Astrocyte (in vitro differentiated cells and primary cell): ENCODE results near the gene GCSAM. TPM values are rescaled to one million over a fixed set of nuclear protein-coding genes. Genes with fewer than 3 reads are reported as not detected.

ENCODE experiments used
- DNase-seq: peaks from one replicate; pipeline ENCODE4 v3.0.0-alpha.2; 2010; ENCODE audit warnings: low read depth
- FAIRE-seq: peaks from 2 replicates; lab custom pipeline; 2011; peaks lifted over from hg19 to GRCh38; lab: Jason Lieb, UNC
- H2AFZ ChIP-seq: 2 replicates; pipeline ENCODE4 v1.6.0; 2012; ENCODE audit warnings: low read depth, low read length, inconsistent platforms
- H3K27ac ChIP-seq: 2 replicates; pipeline ENCODE4 v1.5.1; 2011; ENCODE audit warnings: low read depth, low read length, inconsistent platforms
- H3K27me3 ChIP-seq: 2 replicates; pipeline ENCODE4 v1.6.0; 2011; ENCODE audit warnings: low read length, inconsistent platforms; ENCODE audit not compliant: insufficient read depth
- H3K36me3 ChIP-seq: 2 replicates; pipeline ENCODE4 v1.5.1; 2011; ENCODE audit warnings: low read length, inconsistent platforms; ENCODE audit not compliant: insufficient read depth
- H3K4me1 ChIP-seq: 2 replicates; pipeline ENCODE4 v1.5.1; 2011; ENCODE audit warnings: low read length, inconsistent platforms; ENCODE audit not compliant: insufficient read depth
- H3K4me2 ChIP-seq: 2 replicates; pipeline ENCODE4 v1.6.0; 2012; ENCODE audit warnings: low read length, inconsistent platforms
- H3K4me3 ChIP-seq: 2 replicates; pipeline ENCODE4 v1.5.1; 2011; ENCODE audit warnings: low read depth, mild to moderate bottlenecking, low read length, inconsistent platforms; ENCODE audit not compliant: insufficient read depth
- H3K79me2 ChIP-seq: 2 replicates; pipeline ENCODE4 v1.6.0; 2012; ENCODE audit warnings: mild to moderate bottlenecking, low read length, inconsistent platforms; ENCODE audit not compliant: insufficient read depth
- H3K9ac ChIP-seq: 2 replicates; pipeline ENCODE4 v1.6.0; 2012; ENCODE audit warnings: mild to moderate bottlenecking, low read length, inconsistent platforms
- H3K9me3 ChIP-seq: 2 replicates; pipeline ENCODE4 v1.5.1; 2012; ENCODE audit warnings: low read depth, mild to moderate bottlenecking, low read length, inconsistent platforms; ENCODE audit not compliant: insufficient read depth
- H4K20me1 ChIP-seq: 2 replicates; pipeline ENCODE4 v1.6.0; 2012; ENCODE audit warnings: low read length, inconsistent platforms; ENCODE audit not compliant: insufficient read depth
- H3K27ac Mint-ChIP-seq: one replicate; pipeline ENCODE4 v1.8.0; 2021; ENCODE audit warnings: mild to moderate bottlenecking, mixed read lengths; ENCODE audit not compliant: unreplicated experiment
- H3K27me3 Mint-ChIP-seq: one replicate; pipeline ENCODE4 v1.8.0; 2021; ENCODE audit warnings: low read depth, mixed read lengths; ENCODE audit not compliant: unreplicated experiment
- H3K36me3 Mint-ChIP-seq: one replicate; pipeline ENCODE4 v1.8.0; 2021; ENCODE audit warnings: low read depth, mixed read lengths; ENCODE audit not compliant: unreplicated experiment
- H3K4me1 Mint-ChIP-seq: one replicate; pipeline ENCODE4 v1.8.0; 2021; ENCODE audit warnings: low read depth, mixed read lengths; ENCODE audit not compliant: unreplicated experiment
- H3K4me3 Mint-ChIP-seq: one replicate; pipeline ENCODE4 v1.8.0; 2021; ENCODE audit warnings: mild to moderate bottlenecking, moderate library complexity, mixed read lengths; ENCODE audit not compliant: unreplicated experiment
- H3K9me3 Mint-ChIP-seq: one replicate; pipeline ENCODE4 v1.8.0; 2021; ENCODE audit warnings: mild to moderate bottlenecking, mixed read lengths; ENCODE audit not compliant: unreplicated experiment
- EZH2 ChIP-seq: IDR thresholded peaks from 2 replicates; pipeline ENCODE4 v1.6.1; 2012; ENCODE audit warnings: mild to moderate bottlenecking, low read length, inconsistent platforms; ENCODE audit not compliant: insufficient read depth
- total RNA-seq: library from RNA; stranded (reverse); gene quantifications from 2 replicates; pipeline ENCODE4 v1.2.1, GENCODE V29; 2021
- TF ChIP-seq, protein P1 (sequence below): IDR thresholded peaks from 2 replicates; pipeline ENCODE4 v1.5.1; 2011; ENCODE audit warnings: low read depth, mild to moderate bottlenecking, inconsistent platforms, low read length, moderate library complexity; ENCODE audit not compliant: insufficient read depth

GCSAM gene
- total RNA-seq, 1 donor from 2014 or later: not detected

DNA sequence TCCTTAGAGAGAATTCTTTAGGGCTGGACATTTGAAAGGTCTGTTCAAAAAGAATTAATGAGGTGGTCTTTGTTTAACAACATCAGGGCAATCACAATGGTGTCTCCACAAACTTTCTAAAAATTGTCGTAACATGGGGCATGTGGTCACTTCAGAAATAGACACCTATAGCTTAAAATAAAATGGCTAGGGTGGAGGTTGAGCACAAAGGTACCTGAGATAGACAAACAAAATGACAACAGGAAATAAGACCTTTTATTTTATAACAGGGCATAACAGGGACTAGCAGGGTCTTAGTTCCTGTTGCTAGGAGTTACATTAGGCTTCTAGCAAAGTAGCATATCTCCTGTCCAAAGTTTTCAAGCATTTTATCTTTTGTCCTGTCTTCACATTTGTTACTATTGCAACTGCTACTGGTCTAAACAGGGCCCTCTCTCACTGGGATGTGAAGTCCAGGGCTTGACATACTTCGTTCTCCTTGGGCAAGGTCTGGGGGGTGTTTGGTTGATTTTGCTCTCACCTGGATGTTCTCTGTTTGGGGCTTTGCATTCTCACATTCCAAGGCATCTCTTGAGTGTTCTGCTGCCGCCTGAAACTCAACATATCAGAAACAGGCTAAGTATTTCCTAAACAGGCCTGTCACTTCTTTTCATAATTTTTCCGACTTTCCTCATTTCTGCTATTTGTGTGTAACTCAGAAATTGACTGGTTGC is 3.0 kb downstream of the GCSAM start:
- Histone ChIP-seq H4K20me1 (no peaks in the 10 kb centered on the region), H2AFZ (no peak overlapping the region), H3K4me3 (no peak overlapping the region), H3K79me2 (no peaks in the 10 kb centered on the region), H3K4me2 (no peak overlapping the region), H3K9ac (no peak overlapping the region), H3K27me3 (no peaks in the 10 kb centered on the region), H3K9me3 (no peaks in the 10 kb centered on the region), H3K27ac (no peak overlapping the region), H3K36me3 (no peaks in the 10 kb centered on the region), H3K4me1 (no peaks in the 10 kb centered on the region)
- FAIRE-seq (no peak), DNase-seq (no peak)
- Mint-ChIP-seq H3K27me3 (no peaks in the 10 kb centered on the region), H3K4me3 (no peak overlapping the region), H3K9me3 (no peaks in the 10 kb centered on the region), H3K36me3 (peaks cover 8% of the 10 kb centered on the region), H3K4me1 (peaks cover 6% of the 10 kb centered on the region), H3K27ac (no peak overlapping the region)
- TF ChIP-seq, protein P1, sequence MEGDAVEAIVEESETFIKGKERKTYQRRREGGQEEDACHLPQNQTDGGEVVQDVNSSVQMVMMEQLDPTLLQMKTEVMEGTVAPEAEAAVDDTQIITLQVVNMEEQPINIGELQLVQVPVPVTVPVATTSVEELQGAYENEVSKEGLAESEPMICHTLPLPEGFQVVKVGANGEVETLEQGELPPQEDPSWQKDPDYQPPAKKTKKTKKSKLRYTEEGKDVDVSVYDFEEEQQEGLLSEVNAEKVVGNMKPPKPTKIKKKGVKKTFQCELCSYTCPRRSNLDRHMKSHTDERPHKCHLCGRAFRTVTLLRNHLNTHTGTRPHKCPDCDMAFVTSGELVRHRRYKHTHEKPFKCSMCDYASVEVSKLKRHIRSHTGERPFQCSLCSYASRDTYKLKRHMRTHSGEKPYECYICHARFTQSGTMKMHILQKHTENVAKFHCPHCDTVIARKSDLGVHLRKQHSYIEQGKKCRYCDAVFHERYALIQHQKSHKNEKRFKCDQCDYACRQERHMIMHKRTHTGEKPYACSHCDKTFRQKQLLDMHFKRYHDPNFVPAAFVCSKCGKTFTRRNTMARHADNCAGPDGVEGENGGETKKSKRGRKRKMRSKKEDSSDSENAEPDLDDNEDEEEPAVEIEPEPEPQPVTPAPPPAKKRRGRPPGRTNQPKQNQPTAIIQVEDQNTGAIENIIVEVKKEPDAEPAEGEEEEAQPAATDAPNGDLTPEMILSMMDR: no peak
- TF ChIP-seq EZH2: no peak

DNA sequence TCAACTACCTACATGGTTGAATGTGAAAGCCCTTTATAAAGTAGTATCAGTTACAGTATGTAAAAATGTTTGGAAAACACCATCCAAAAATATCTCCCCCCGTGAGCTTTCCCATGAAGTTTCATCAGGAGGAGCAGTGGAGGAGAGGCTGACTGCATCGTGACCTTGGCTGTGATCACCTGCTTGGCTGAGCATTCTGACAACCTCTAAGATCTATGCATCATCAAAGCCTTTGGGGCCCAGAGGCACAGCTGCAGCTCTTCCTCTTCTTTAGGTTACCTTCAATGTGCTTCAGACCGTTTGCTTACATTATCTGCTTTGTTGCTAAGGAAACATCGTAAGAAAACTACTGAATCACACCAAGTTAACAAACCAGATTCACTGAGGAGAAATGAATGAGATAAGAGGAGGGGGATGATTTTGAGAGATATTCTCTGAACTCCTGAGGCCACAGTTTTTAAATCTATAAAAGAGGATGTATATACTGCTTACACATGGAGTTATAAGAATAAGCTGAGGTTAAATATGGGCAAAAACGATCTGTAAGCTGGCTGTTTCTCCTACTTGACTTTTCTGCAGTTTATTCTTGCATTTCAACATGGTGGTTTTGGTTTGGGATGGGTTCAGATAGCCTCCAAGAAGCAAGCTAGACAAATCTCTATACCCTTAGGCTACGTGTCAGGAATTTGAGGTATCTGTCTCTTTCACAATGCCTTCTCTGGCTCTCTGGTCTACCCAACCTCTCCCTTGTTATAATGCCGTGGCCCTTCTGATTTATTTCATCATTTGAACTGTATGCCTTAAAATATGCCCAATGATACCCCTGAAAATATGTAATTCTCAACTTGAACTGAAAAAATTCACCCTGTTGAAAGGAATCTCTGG is 4.0 kb downstream of the GCSAM start:
- Histone ChIP-seq H3K9me3 (no peaks in the 10 kb centered on the region), H3K4me3 (no peak overlapping the region), H3K36me3 (no peaks in the 10 kb centered on the region), H3K27ac (no peak overlapping the region), H2AFZ (no peak overlapping the region), H3K4me2 (no peak overlapping the region), H3K79me2 (no peaks in the 10 kb centered on the region), H3K9ac (no peak overlapping the region), H4K20me1 (no peaks in the 10 kb centered on the region), H3K27me3 (no peaks in the 10 kb centered on the region), H3K4me1 (no peaks in the 10 kb centered on the region)
- Mint-ChIP-seq H3K36me3 (peaks cover 13% of the 10 kb centered on the region), H3K9me3 (no peaks in the 10 kb centered on the region), H3K27me3 (no peaks in the 10 kb centered on the region), H3K4me3 (no peak overlapping the region), H3K4me1 (peaks cover 2% of the 10 kb centered on the region), H3K27ac (no peak overlapping the region)
- no peak for TF ChIP-seq EZH2
- TF ChIP-seq, protein P1: no peak
- DNase-seq (peak; percentile 4), FAIRE-seq (no peak)
